GM21619 (cell line): Measurements from ENCODE around the gene CRB2.

Experiments used
- ATAC-seq: cut with Tn5 transposase; IDR thresholded peaks from one replicate; pipeline ENCODE4 v1.9.1; 2021; ENCODE audit not compliant: unreplicated experiment

CRB2 gene

GRCh38 chr9:123377211-123377971 is 21.4 kb downstream of the CRB2 start:
- ATAC-seq: no peak

- ATAC-seq: no peak
Observed at GRCh38 chr9:123378025-123378424, 22.0 kb downstream of the CRB2 start.

- no peak for ATAC-seq
Observed at GRCh38 chr9:123378956-123379660, 23.1 kb downstream of the CRB2 start.

GRCh38 chr9:123380852-123381705 is 25.1 kb downstream of the CRB2 start:
- ATAC-seq: no peak

- ATAC-seq: no peak
Observed at GRCh38 chr9:123382653-123383511, 26.9 kb downstream of the CRB2 start.

- ATAC-seq: no peak
Observed at GRCh38 chr9:123383512-123384170, 27.6 kb downstream of the CRB2 start.

- ATAC-seq: no peak
Observed at GRCh38 chr9:123387686-123388085, 31.7 kb downstream of the CRB2 start.

- no peak for ATAC-seq
Observed at GRCh38 chr9:123389070-123389469, 33.1 kb downstream of the CRB2 start.

- no peak for ATAC-seq
Observed at GRCh38 chr9:123389698-123390097, 33.7 kb downstream of the CRB2 start.

- ATAC-seq: no peak
Observed at GRCh38 chr9:123390337-123391135, 34.5 kb downstream of the CRB2 start.

- no peak for ATAC-seq
Observed at GRCh38 chr9:123391233-123391632, 35.2 kb downstream of the CRB2 start.

- ATAC-seq: no peak
Observed at GRCh38 chr9:123391946-123392345, 35.9 kb downstream of the CRB2 start.

- ATAC-seq: no peak
Observed at GRCh38 chr9:123392802-123393201, 36.8 kb downstream of the CRB2 start.

GRCh38 chr9:123394291-123395235 is 38.6 kb downstream of the CRB2 start:
- ATAC-seq: no peak

GRCh38 chr9:123395276-123395688 is 39.3 kb downstream of the CRB2 start:
- no peak for ATAC-seq

GRCh38 chr9:123395689-123396511 is 39.9 kb downstream of the CRB2 start:
- ATAC-seq: no peak

GRCh38 chr9:123397975-123398374 is 42.0 kb downstream of the CRB2 start:
- no peak for ATAC-seq
